Neural progenitor cell (in vitro differentiated cells): Measurements from ENCODE around the gene SRGAP3. TPM values are rescaled to one million over a fixed set of nuclear protein-coding genes. Genes with fewer than 3 reads are reported as not detected.

Experiments used
- DNase-seq: peaks from one replicate; pipeline ENCODE4 v3.0.0-alpha.2; 2016; ENCODE audit warnings: low spot score
- H2AFZ ChIP-seq: fragments of 200-600 bp; sonication (generic); replicated peaks from 2 replicates; pipeline ENCODE4 v1.6.1; 2016; ENCODE audit warnings: antibody characterized with exemption
- H3F3A ChIP-seq: fragments of 200-600 bp; sonication (generic); 2 replicates; pipeline ENCODE4 v1.6.1; 2016; ENCODE audit warnings: antibody characterized with exemption, low read depth
- H3K27ac ChIP-seq: fragments of 200-600 bp; sonication (generic); 2 replicates; pipeline ENCODE4 v1.5.1; 2016; ENCODE audit warnings: mild to moderate bottlenecking
- H3K27me3 ChIP-seq: fragments of 200-600 bp; sonication (generic); 2 replicates; pipeline ENCODE4 v1.6.1; 2016; ENCODE audit warnings: mild to moderate bottlenecking, moderate library complexity
- H3K36me3 ChIP-seq: fragments of 200-600 bp; sonication (generic); 2 replicates; pipeline ENCODE4 v1.5.1; 2016
- H3K4me1 ChIP-seq: fragments of 200-600 bp; sonication (generic); 2 replicates; pipeline ENCODE4 v1.6.1; 2016; ENCODE audit warnings: mixed run types
- H3K4me2 ChIP-seq: fragments of 200-600 bp; sonication (generic); 2 replicates; pipeline ENCODE4 v1.6.1; 2016
- H3K4me3 ChIP-seq: fragments of 200-600 bp; sonication (generic); 2 replicates; pipeline ENCODE4 v1.5.1; 2016
- H3K79me2 ChIP-seq: fragments of 200-600 bp; sonication (generic); 2 replicates; pipeline ENCODE4 v1.6.1; 2016; ENCODE audit warnings: low read depth
- H3K9ac ChIP-seq: fragments of 200-600 bp; sonication (generic); 2 replicates; pipeline ENCODE4 v1.6.1; 2016
- H3K9me3 ChIP-seq: fragments of 200-600 bp; sonication (generic); 2 replicates; pipeline ENCODE4 v1.5.1; 2016; ENCODE audit warnings: low read depth
- H4K20me1 ChIP-seq: fragments of 200-600 bp; sonication (generic); 2 replicates; pipeline ENCODE4 v1.6.1; 2016; ENCODE audit warnings: low read depth
- H3K27ac Mint-ChIP-seq: 3 replicates; pipeline ENCODE4 v1.8.0; 2021; ENCODE audit warnings: mixed read lengths
- H3K27me3 Mint-ChIP-seq: 2 replicates; pipeline ENCODE4 v1.8.0; 2022; ENCODE audit warnings: low read depth, mild to moderate bottlenecking, inconsistent platforms, moderate library complexity, mixed read lengths; ENCODE audit not compliant: insufficient read depth
- H3K36me3 Mint-ChIP-seq: 3 replicates; pipeline ENCODE4 v1.8.0; 2021; ENCODE audit warnings: mixed read lengths
- H3K4me1 Mint-ChIP-seq: 3 replicates; pipeline ENCODE4 v1.8.0; 2021; ENCODE audit warnings: mixed read lengths
- H3K4me3 Mint-ChIP-seq: 3 replicates; pipeline ENCODE4 v1.8.0; 2021; ENCODE audit warnings: mild to moderate bottlenecking, moderate library complexity, mixed read lengths
- H3K9me3 Mint-ChIP-seq: 3 replicates; pipeline ENCODE4 v1.8.0; 2020; ENCODE audit warnings: mixed read lengths
- CTCF ChIP-seq: fragments of 200-600 bp; sonication (generic); IDR thresholded peaks from 2 replicates; pipeline ENCODE4 v1.5.1; 2017; ENCODE audit warnings: antibody characterized with exemption, mild to moderate bottlenecking
- EZH2 ChIP-seq: fragments of 200-600 bp; sonication (generic); IDR thresholded peaks from 2 replicates; pipeline ENCODE4 v1.6.1; 2017; ENCODE audit warnings: antibody characterized with exemption, mild to moderate bottlenecking, moderate library complexity
- EZH2phosphoT487 ChIP-seq: fragments of 200-600 bp; sonication (generic); IDR thresholded peaks from 2 replicates; pipeline ENCODE4 v1.6.1; 2017; ENCODE audit warnings: antibody characterized with exemption
- total RNA-seq: library from RNA; depleted of rRNA; stranded (reverse); fragments of >200 nt; gene quantifications from 2 replicates; pipeline ENCODE4 v1.2.3, GENCODE V29; 2015; ENCODE audit warnings: low replicate concordance

SRGAP3 gene
- total RNA-seq, 1 donor from 2014 or later = 59.3 TPM

DNA sequence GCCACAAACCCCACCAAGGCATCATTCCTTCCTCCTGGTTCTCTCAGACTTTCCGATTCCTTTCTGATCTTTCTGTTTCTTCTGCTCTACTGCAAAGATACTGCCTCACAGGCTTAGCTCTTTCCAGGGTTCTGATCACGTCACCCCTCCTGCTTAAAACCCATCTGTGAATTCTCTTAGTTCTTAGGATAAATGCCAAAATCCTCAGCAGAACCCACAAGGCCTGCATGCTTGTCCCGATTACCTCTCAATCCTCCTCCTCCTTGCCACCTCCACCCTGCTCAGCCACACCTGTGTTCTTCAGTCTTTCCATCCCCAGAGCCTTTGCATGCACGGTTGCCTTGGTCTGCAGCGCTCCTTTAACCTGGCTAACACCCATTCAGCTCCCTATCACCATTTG is 84.0 kb downstream of the SRGAP3 start:
- peaks cover 2% of the 10 kb centered on the region for H3K27me3 Mint-ChIP-seq

GRCh38 chr3:9163289-9163688 is 86.2 kb downstream of the SRGAP3 start:
- H3K9me3 Mint-ChIP-seq = no peaks in the 10 kb centered on the region
- peak overlapping the region; percentile 42 for H3K27ac Mint-ChIP-seq
- H4K20me1 ChIP-seq = peaks cover 7% of the 10 kb centered on the region
- H3F3A ChIP-seq = peaks cover 3% of the 10 kb centered on the region
- H3K36me3 ChIP-seq = no peaks in the 10 kb centered on the region
- peaks cover 10% of the 10 kb centered on the region for H3K36me3 Mint-ChIP-seq
- peaks cover 3% of the 10 kb centered on the region for H3K27me3 Mint-ChIP-seq
- H3K4me3 ChIP-seq = no peak overlapping the region
- TF ChIP-seq EZH2 = no peak
- TF ChIP-seq EZH2phosphoT487 = no peak
- no peak for TF ChIP-seq CTCF
- H3K9me3 ChIP-seq = no peaks in the 10 kb centered on the region
- no peak for DNase-seq
- H3K4me2 ChIP-seq = no peak overlapping the region
- no peak overlapping the region for H3K27ac ChIP-seq
- H2AFZ ChIP-seq = no peak overlapping the region
- no peak overlapping the region for H3K4me3 Mint-ChIP-seq
- H3K4me1 ChIP-seq = peaks cover 18% of the 10 kb centered on the region
- no peak overlapping the region for H3K9ac ChIP-seq
- H3K79me2 ChIP-seq = no peaks in the 10 kb centered on the region
- peaks cover 16% of the 10 kb centered on the region for H3K4me1 Mint-ChIP-seq
- no peaks in the 10 kb centered on the region for H3K27me3 ChIP-seq

More for the DNA sequence above, 84.0 kb downstream of the SRGAP3 start:
- TF ChIP-seq EZH2phosphoT487 (no peak), CTCF (no peak), EZH2 (no peak)
- H3K4me2 ChIP-seq = no peak overlapping the region
- no peaks in the 10 kb centered on the region for H3K36me3 ChIP-seq
- H2AFZ ChIP-seq = no peak overlapping the region
- H3K4me1 ChIP-seq = peaks cover 14% of the 10 kb centered on the region
- H4K20me1 ChIP-seq = peaks cover 7% of the 10 kb centered on the region
- H3K9ac ChIP-seq = no peak overlapping the region
- H3K79me2 ChIP-seq = no peaks in the 10 kb centered on the region
- Mint-ChIP-seq H3K27ac (no peak overlapping the region), H3K4me1 (peaks cover 4% of the 10 kb centered on the region), H3K4me3 (no peak overlapping the region), H3K9me3 (no peaks in the 10 kb centered on the region), H3K36me3 (peaks cover 3% of the 10 kb centered on the region)
- H3K27ac ChIP-seq = no peak overlapping the region
- no peak for DNase-seq
- no peak overlapping the region for H3K4me3 ChIP-seq
- H3K27me3 ChIP-seq = no peaks in the 10 kb centered on the region
- H3K9me3 ChIP-seq = no peaks in the 10 kb centered on the region
- H3F3A ChIP-seq = peaks cover 2% of the 10 kb centered on the region

DNA sequence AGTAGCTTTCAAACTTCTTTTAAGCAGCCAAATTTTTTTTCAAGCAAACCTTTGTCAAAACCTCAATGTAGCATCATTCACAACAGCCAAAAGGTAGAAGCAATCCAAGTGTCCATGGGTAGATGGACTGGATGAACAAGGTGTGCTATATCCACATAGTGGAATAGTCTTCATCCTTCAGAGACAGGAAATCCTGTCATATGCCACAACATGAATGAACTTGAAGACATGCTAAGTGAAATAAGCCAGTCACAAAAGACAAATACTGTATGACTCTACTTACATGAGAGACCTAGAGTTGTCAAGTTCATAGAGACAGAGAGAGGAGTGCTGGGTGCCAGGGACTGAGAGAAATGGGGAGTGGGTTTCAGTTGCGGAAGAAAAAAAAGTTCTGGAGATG is 87.6 kb downstream of the SRGAP3 start:
- DNase-seq = no peak
- Histone ChIP-seq H3K79me2 (no peaks in the 10 kb centered on the region), H3K4me3 (no peak overlapping the region), H3K27me3 (no peaks in the 10 kb centered on the region), H4K20me1 (peaks cover 7% of the 10 kb centered on the region), H3K36me3 (no peaks in the 10 kb centered on the region), H3F3A (peaks cover 11% of the 10 kb centered on the region), H3K9ac (no peak overlapping the region), H2AFZ (no peak overlapping the region), H3K4me2 (no peak overlapping the region), H3K27ac (no peak overlapping the region), H3K4me1 (peaks cover 19% of the 10 kb centered on the region), H3K9me3 (no peaks in the 10 kb centered on the region)
- Mint-ChIP-seq H3K27ac (no peak overlapping the region), H3K27me3 (peaks cover 3% of the 10 kb centered on the region), H3K9me3 (no peaks in the 10 kb centered on the region), H3K36me3 (peaks cover 13% of the 10 kb centered on the region), H3K4me1 (peaks cover 30% of the 10 kb centered on the region), H3K4me3 (no peak overlapping the region)
- TF ChIP-seq EZH2 = no peak
- no peak for TF ChIP-seq EZH2phosphoT487

DNA sequence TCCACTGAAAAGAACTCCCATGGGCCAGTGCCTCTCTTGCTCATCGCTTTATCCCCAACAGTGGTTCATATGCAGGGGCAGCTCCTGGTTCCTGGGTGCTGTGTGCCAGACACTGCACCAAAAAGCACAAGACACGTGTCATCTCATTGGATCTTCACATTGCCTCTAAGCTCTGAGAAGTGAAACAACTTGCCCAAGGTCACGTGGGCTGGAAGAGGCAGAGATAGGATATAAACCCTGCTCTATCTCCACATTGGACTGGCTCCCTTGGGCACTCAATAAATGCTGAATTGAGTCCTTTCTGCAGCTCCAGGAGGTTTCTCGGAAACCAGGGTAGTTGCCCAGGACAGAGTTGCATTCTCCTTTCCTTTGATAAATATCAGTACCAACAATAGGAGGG is 88.1 kb downstream of the SRGAP3 start:
- Histone ChIP-seq H3K4me3 (no peak overlapping the region), H3K36me3 (no peaks in the 10 kb centered on the region), H4K20me1 (peaks cover 7% of the 10 kb centered on the region), H3K9ac (no peak overlapping the region), H2AFZ (no peak overlapping the region), H3K27ac (no peak overlapping the region), H3K4me1 (peaks cover 19% of the 10 kb centered on the region), H3K4me2 (no peak overlapping the region), H3K9me3 (no peaks in the 10 kb centered on the region), H3K27me3 (no peaks in the 10 kb centered on the region), H3K79me2 (no peaks in the 10 kb centered on the region), H3F3A (peaks cover 11% of the 10 kb centered on the region)
- Mint-ChIP-seq H3K4me1 (peaks cover 30% of the 10 kb centered on the region), H3K27ac (no peak overlapping the region), H3K36me3 (peaks cover 13% of the 10 kb centered on the region), H3K9me3 (no peaks in the 10 kb centered on the region), H3K27me3 (peaks cover 3% of the 10 kb centered on the region), H3K4me3 (no peak overlapping the region)
- TF ChIP-seq EZH2 = no peak
- no peak for DNase-seq
